Placental pericyte (primary cell): ENCODE data around the gene CLTRN. TPM values are rescaled to one million over a fixed set of nuclear protein-coding genes. Genes with fewer than 3 reads are reported as not detected.

Source experiments
- total RNA-seq: library from RNA; depleted of rRNA; stranded (reverse); fragments of >200 nt; gene quantifications from 2 replicates; pipeline ENCODE4 v1.2.3, GENCODE V29; 2012

Gene CLTRN, protein sequence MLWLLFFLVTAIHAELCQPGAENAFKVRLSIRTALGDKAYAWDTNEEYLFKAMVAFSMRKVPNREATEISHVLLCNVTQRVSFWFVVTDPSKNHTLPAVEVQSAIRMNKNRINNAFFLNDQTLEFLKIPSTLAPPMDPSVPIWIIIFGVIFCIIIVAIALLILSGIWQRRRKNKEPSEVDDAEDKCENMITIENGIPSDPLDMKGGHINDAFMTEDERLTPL
- total RNA-seq, result 0.44 TPM in 1 of 2 replicates, not detected in the other

DNA sequence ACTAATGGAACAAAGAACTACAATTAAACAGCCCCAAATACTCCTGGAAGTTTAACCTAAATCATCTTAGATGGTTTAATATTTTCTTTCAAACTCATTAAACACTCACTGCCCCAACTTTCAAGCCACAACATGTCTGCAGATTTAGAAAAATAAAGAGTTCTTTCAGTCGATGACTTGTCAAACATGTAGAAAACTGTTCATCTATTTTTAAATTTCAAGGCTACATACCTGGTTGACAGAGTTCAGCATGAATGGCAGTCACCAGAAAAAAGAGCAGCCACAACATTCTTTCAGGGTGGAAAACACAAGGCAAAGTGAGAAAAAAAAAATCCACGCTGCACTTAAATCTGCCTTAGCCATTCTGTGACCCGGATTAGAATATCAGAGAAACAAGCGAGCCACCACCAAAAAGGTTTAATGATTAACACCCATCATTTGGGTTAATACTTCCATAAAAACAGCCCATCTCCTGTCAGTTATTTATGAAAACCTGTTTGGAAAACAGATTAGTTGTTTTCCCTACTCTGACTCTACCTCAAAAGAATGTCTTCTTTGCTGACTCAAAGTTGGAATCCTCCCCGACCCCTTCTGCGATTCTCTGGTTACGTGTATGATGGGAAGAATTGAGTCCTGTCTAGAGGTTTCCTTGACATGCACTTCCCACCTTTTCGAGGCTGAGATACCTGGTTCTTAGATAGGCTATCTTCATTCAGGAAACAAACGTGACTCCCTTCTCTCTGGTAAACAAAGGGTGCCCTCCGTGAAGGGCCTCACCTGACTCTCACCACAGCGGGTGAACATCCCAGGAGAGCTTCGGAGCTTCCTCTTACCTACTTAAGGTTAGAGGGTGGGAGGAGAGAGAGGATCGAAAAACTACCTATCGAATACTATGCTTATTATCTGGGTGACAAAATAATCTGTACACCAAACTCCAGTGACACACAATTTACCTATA is at the start of gene CLTRN:
Gene CLTRN, minus strand, starts transcription at position 319 of the 958 bp plus-strand sequence. Its CDS starts 30 bp downstream, at position 289.

DNA sequence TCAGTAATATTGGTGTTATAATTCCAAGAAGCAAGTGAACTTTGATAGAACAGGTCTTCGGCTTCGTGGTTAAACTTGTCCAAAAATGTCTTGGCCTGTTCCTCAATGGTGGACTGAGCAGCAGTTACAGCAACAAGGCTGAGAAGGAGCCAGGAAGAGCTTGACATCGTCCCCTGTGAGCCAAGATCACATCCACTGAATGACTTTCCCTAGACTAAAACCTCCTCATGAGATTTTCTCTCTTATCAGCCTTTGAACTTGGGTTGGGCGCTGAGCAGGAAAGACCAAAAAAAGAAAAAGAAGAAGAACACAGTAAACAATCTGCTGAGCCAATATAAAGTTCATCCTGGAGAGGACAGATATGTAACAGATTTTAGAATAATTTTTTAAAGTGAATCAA is 63.9 kb downstream of the CLTRN start, which contains the start of gene ACE2:
Gene ACE2, minus strand, starts transcription at position 216 of the 400 bp plus-strand sequence. Its CDS starts 49 bp downstream, at position 167.

Other genes starting within 250 kb of the CLTRN start
- gene PIR, start 171.5 kb downstream of the CLTRN start, total RNA-seq, result 4.9 and 9.4 TPM in 2 replicates
- gene BMX, start 164.0 kb downstream of the CLTRN start, total RNA-seq, result under 0.01 TPM in 1 of 2 replicates, not detected in the other
- not detected in 2 replicates for gene ACE2, start 63.8 kb downstream of the CLTRN start, total RNA-seq
- 8.3 and 9.2 TPM in 2 replicates for gene CA5B, start 73.5 kb upstream of the CLTRN start, total RNA-seq
- gene ZRSR2, start 125.7 kb upstream of the CLTRN start, total RNA-seq, result 2.6 and 2.9 TPM in 2 replicates
- 36.8 and 47.0 TPM in 2 replicates for gene AP1S2, start 190.0 kb upstream of the CLTRN start, total RNA-seq